Vagina (tissue), 2 donors: ENCODE measurements around the gene DCC.

ENCODE experiments used
- CTCF ChIP-seq, 3 experiments: fragments of 450-650 bp in 2 of 3; fragments of 200-600 bp in 1 of 3; sonication (generic) in 1 of 3; IDR thresholded peaks; one replicate each; pipeline ENCODE4 v1.5.1; 2017 to 2019; ENCODE audit warnings: antibody characterized with exemption in 3 of 3, mild to moderate bottlenecking in 2 of 3, moderate library complexity in 2 of 3
- POLR2AphosphoS5 ChIP-seq, 2 donors: sonication (generic); formaldehyde crosslinking; IDR thresholded peaks; one replicate each; pipeline ENCODE4 v1.9.0; 2017; ENCODE audit warnings: antibody characterized with exemption in 2 of 2, mild to moderate bottlenecking in 2 of 2, low read depth in 1 of 2; ENCODE audit not compliant: insufficient read depth in 1 of 2

- TF ChIP-seq CTCF (IDR thresholded peaks at IDR 0.05), result no peak
- TF ChIP-seq POLR2AphosphoS5 (IDR thresholded peaks at IDR 0.05; ENCODE audit: insufficient read depth in 1 of 2, low read depth in 1 of 2), result no peak
Observed at GRCh38 chr18:53508529-53508928, 1168.5 kb downstream of the DCC start.
